8988T (cell line): ENCODE results near the gene LRRC52.
"Not testable (repeated sequence)": the region's sequence is repeated elsewhere in the genome, so short reads cannot be mapped to it uniquely, and the experiment has no call there.

Experiments used
- DNase-seq: peaks from one replicate; pipeline ENCODE4 v3.0.0; 2011

The LRRC52 gene

DNA sequence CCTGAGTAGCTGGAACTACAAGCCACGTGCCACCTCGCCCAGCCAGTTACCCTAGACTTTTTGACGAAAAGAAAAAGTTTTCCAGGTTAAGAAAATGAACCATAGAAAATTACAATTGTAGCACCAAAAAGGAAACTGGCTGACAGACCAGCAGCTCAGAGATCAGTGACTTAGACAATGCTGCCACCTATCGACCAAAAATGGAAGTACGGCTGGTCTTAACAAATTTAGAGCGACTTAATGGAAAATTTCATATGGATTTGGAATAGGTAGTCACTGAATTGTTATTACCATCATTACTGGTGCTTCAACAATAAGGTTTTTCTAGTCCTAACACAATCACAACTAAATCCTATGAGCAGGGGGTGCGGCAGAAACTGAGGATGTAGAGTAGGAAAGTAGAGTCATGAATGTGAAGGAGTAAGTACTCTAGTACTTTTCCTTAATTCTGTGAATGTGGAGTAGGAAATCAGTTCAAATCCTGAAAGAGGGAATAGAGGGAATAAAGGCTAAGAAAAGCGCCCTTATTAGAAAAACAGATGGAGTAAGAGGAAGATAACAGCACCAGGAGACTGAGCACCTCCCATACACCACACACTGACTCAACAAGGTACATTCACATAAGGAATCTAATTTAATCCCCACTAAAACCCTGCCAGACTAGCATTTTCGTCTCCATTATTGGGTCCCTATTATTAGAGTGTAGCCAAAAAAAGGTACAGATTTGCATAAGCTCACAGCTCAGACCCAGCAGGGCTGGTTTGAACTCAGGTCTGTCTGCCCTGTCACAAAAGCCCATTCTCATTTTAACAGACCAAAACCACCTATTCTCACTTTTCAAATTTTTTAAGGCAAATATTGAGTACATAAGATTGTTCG lies 49.4 kb downstream of the LRRC52 start:
- no peak for DNase-seq

GRCh38 chr1:165595246-165595938 lies 51.6 kb downstream of the LRRC52 start:
- no peak for DNase-seq

DNA sequence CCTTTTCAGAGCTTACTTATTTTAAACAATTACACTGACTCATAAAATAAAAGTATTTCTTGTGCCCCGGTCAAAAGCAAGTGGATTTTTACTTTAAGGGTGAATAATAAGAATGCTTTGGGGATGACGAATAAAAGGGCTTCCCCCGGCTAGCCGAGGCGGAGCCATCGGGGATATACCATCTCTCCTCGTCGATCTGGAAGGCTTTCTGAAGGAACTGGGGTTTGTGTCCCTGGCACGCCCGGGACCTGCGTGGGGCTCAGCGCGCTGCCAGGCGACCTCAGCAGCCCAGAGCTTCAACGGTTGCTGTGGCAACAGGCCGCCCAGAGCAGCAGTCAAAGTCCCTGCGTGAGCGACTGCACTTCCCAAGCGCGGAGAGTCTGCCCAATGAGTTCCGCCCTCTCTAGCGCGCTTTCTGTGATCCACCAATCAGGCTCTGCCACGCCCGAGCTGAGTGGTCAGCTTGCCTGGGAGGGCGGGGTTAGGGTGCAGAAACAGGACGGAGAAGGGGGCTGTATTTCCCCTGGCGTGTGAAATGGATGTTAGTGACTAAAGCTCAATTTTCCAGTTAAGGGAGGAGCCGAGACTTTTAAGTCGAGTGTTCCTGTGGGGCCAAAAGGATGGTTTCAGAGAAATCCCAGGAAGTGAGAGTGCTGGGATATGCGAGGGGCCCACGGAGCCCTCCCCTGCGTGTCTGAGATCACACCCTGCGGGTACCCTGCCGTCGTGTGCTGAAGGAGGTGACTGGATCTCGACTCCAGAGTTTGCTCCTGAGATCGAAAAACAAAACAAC lies 54.3 kb downstream of the LRRC52 start:
- DNase-seq, result peak; percentile 46

GRCh38 chr1:165598676-165599059 lies 54.9 kb downstream of the LRRC52 start:
- no peak for DNase-seq

GRCh38 chr1:165600793-165601192 lies 57.0 kb downstream of the LRRC52 start:
- no peak for DNase-seq

DNA sequence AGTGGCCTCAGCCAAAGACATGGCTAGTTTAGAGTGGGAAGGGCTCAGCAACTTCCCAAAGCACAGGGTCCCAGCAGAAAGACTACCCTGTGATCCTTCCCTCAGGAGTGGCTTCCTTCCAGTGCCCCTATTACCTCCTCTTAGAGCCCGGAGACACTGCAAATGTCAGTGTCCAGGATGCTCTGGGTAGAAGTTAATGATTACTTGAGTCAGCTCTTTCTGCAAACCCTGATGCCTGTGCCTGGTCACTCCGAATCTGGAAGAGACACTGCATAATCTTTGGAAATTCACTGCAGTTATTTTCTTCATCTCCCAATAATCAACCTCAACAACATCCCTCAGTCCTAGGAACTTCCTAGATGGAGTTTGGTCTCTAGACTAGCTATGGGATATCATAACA lies 60.0 kb downstream of the LRRC52 start:
- no peak for DNase-seq

- DNase-seq, result no peak
Measured at GRCh38 chr1:165605246-165605645, 61.4 kb downstream of the LRRC52 start.

DNA sequence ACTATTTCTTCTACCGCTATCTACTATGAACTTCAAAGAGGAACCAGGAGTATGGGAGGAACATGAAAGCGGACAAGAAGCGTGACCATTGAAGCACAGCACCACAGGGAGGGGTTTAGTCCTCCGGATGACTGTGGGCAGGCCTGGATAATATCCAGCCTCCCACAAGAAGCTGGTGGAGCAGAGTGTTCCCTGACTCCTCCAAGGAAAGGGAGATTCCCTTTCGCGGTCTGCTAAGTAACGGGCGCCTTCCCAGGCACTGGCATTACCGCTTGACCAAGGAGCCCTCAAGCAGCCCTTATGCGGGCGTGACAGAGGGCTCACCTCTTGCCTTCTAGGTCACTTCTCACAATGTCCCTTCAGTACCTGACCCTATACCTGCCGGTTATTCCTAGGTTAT lies 62.9 kb downstream of the LRRC52 start:
- DNase-seq, result not testable (repeated sequence)

GRCh38 chr1:165610866-165611265 lies 67.1 kb downstream of the LRRC52 start:
- DNase-seq, result no peak

DNA sequence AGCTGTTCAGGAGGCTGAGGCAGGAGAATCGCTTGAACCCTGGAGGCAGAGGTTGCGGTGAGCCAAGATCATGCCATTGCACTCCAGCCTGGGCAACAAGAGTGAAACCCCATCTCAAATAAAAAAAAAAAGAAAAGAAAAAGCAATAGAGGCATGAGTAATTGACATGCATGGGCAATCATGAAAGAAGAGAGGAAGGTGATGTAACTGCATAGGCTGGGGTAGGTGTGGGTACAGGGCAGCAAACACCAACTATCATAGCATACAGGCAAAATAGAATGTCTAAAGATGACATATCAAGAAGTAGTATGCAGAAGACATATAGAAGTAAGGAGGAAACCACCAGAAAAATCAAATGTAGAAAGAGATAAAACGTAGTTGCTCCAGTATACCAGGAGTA lies 68.3 kb downstream of the LRRC52 start:
- no peak for DNase-seq
